OCI-LY1 (cell line): ENCODE measurements around the gene ATP6V0E1.

Experiments
- H2AFZ ChIP-seq: fragments of 200-600 bp; sonication (generic), shearing (Covaris generic); 2 replicates; pipeline ENCODE4 v1.6.0; 2014; ENCODE audit warnings: antibody characterized with exemption, mild to moderate bottlenecking, low read length
- H3F3A ChIP-seq: fragments of 200-600 bp; sonication (generic), shearing (Covaris generic); 2 replicates; pipeline ENCODE4 v1.6.0; 2014; ENCODE audit warnings: mild to moderate bottlenecking, antibody characterized with exemption, low read length, moderate library complexity; ENCODE audit not compliant: insufficient read depth
- H3K27ac ChIP-seq: fragments of 200-600 bp; sonication (generic); 2 replicates; pipeline ENCODE4 v1.5.1; 2014; ENCODE audit warnings: low read length, mixed run types, mild to moderate bottlenecking, low read depth; ENCODE audit not compliant: poor library complexity, severe bottlenecking
- H3K27me3 ChIP-seq: fragments of 200-600 bp; sonication (generic); 2 replicates; pipeline ENCODE4 v1.6.0; 2014; ENCODE audit warnings: antibody characterized with exemption, mild to moderate bottlenecking, low read length, moderate library complexity; ENCODE audit not compliant: insufficient read depth
- H3K36me3 ChIP-seq: fragments of 200-600 bp; sonication (generic); 2 replicates; pipeline ENCODE4 v1.6.1; 2014; ENCODE audit warnings: mild to moderate bottlenecking, antibody characterized with exemption, low read length, moderate library complexity, mixed read lengths; ENCODE audit not compliant: insufficient read depth
- H3K4me1 ChIP-seq: fragments of 200-600 bp; sonication (generic); 2 replicates; pipeline ENCODE4 v1.5.1; 2014; ENCODE audit warnings: mild to moderate bottlenecking, low read length, moderate library complexity; ENCODE audit not compliant: insufficient read depth, severe bottlenecking
- H3K4me2 ChIP-seq: fragments of 200-600 bp; sonication (generic), shearing (Covaris generic); 2 replicates; pipeline ENCODE4 v1.6.1; 2014; ENCODE audit warnings: low read length
- H3K4me3 ChIP-seq: fragments of 200-600 bp; sonication (generic); 2 replicates; pipeline ENCODE4 v1.5.1; 2014; ENCODE audit warnings: low read length, low read depth, mild to moderate bottlenecking, mixed read lengths; ENCODE audit not compliant: poor library complexity, severe bottlenecking
- H3K79me2 ChIP-seq: fragments of 200-600 bp; shearing (Covaris generic); 2 replicates; pipeline ENCODE4 v1.6.1; 2016; ENCODE audit warnings: mixed run types, low read length, mixed read lengths; ENCODE audit not compliant: insufficient read depth
- H3K9ac ChIP-seq: fragments of 200-600 bp; sonication (generic), shearing (Covaris generic); 2 replicates; pipeline ENCODE4 v1.6.1; 2014; ENCODE audit warnings: mild to moderate bottlenecking, low read length, mixed read lengths
- H3K9me2 ChIP-seq: fragments of 200-600 bp; sonication (generic), shearing (Covaris generic); 2 replicates; pipeline ENCODE4 v1.6.1; 2014; ENCODE audit warnings: low read depth, mild to moderate bottlenecking, low read length, mixed read lengths
- H3K9me3 ChIP-seq: fragments of 200-600 bp; shearing (Covaris generic); 2 replicates; pipeline ENCODE4 v1.6.1; 2014; ENCODE audit warnings: low read length, mixed read lengths
- H4K20me1 ChIP-seq: fragments of 200-600 bp; sonication (generic), shearing (Covaris generic); 2 replicates; pipeline ENCODE4 v1.6.0; 2016; ENCODE audit warnings: mild to moderate bottlenecking, low read length; ENCODE audit not compliant: insufficient read depth
- EZH2 ChIP-seq: fragments of 200-600 bp; sonication (generic), shearing (Covaris generic); IDR thresholded peaks from 2 replicates; pipeline ENCODE4 v1.8.0; 2017; ENCODE audit warnings: borderline replicate concordance, mixed run types, mild to moderate bottlenecking, antibody characterized with exemption, low read length, moderate library complexity, mixed read lengths
- TF ChIP-seq, protein P1 (sequence below): fragments of 200-600 bp; sonication (generic), shearing (Covaris generic); IDR thresholded peaks from 2 replicates; pipeline ENCODE4 v1.5.1; 2017; ENCODE audit warnings: mild to moderate bottlenecking, antibody characterized with exemption, low read length, moderate library complexity, mixed read lengths

The ATP6V0E1 gene

DNA sequence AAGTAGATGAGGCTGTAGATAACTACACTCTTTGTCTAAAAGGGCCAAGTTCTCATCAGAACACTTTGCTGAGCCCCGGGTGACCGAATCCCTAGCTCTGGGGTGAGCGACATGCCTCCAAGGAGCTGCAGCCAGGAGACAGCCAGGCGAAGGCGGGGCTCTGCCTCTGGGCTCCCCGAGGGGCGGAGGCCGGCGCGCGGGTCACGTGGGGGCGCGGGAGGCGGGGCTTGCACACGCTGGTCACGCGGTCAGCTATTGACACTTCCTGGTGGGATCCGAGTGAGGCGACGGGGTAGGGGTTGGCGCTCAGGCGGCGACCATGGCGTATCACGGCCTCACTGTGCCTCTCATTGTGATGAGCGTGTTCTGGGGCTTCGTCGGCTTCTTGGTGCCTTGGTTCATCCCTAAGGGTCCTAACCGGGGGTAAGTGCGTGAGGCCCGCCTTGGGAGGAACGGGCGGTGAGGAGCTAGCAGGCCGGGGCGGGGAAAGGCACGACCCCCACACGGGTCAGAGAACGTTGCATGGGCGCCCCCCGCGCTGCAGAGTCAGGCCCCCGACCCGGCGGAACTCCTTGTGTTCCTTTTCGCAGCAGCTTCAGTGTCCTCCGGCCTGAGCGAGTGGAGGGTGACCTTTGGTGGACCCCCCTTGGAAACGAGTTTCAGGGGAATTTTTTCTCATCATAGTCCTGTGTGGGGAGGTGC lies at the start of gene ATP6V0E1:
Gene ATP6V0E1, plus strand, starts transcription at position 230 of the 702 bp plus-strand sequence. Its CDS starts 90 bp downstream, at position 320.
- Histone ChIP-seq H3K9me2 (no peaks in the 10 kb centered on the region), H3K9ac (peak within 1 kb of the TSS; percentile 93), H3K4me1 (peaks cover 16% of the 10 kb centered on the region), H3K27ac (peak within 1 kb of the TSS; percentile 69), H4K20me1 (no peaks in the 10 kb centered on the region), H3K27me3 (no peaks in the 10 kb centered on the region), H3K79me2 (peaks cover 38% of the 10 kb centered on the region), H2AFZ (peak within 1 kb of the TSS; percentile 72; the same call in 1 of the 2 replicates), H3K4me2 (peak within 1 kb of the TSS; percentile 69), H3F3A (no peaks in the 10 kb centered on the region), H3K4me3 (peak within 1 kb of the TSS; percentile 97), H3K36me3 (peaks cover 31% of the 10 kb centered on the region), H3K9me3 (no peaks in the 10 kb centered on the region)
- no peak for TF ChIP-seq EZH2
- TF ChIP-seq, protein P1, sequence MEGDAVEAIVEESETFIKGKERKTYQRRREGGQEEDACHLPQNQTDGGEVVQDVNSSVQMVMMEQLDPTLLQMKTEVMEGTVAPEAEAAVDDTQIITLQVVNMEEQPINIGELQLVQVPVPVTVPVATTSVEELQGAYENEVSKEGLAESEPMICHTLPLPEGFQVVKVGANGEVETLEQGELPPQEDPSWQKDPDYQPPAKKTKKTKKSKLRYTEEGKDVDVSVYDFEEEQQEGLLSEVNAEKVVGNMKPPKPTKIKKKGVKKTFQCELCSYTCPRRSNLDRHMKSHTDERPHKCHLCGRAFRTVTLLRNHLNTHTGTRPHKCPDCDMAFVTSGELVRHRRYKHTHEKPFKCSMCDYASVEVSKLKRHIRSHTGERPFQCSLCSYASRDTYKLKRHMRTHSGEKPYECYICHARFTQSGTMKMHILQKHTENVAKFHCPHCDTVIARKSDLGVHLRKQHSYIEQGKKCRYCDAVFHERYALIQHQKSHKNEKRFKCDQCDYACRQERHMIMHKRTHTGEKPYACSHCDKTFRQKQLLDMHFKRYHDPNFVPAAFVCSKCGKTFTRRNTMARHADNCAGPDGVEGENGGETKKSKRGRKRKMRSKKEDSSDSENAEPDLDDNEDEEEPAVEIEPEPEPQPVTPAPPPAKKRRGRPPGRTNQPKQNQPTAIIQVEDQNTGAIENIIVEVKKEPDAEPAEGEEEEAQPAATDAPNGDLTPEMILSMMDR: no peak

DNA sequence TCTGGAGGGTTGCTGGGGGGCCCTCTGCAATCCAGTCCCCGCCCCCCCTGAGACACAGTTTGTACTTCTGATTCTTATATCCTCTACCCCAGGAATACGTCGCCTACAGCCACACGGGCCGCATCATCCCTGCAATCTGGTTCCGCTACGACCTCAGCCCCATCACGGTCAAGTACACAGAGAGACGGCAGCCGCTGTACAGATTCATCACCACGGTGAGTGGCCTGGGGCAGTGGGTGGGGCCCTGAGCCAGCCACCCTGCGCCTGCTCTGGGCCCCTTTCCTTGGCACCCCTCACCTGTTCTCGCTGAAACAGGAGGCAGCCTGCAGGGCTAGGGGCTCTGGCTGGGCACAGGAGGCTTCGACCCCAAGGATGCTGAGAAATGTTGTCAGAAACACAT lies 48.5 kb upstream of the ATP6V0E1 start:
- H3K4me2 ChIP-seq: no peak overlapping the region
- no peak for TF ChIP-seq EZH2
- TF ChIP-seq, protein P1: no peak
- H4K20me1 ChIP-seq: no peaks in the 10 kb centered on the region
- no peaks in the 10 kb centered on the region for H3K79me2 ChIP-seq
- no peak overlapping the region for H3K27ac ChIP-seq
- H3K9me2 ChIP-seq: no peaks in the 10 kb centered on the region
- H3K27me3 ChIP-seq: no peaks in the 10 kb centered on the region
- H3K9me3 ChIP-seq: no peaks in the 10 kb centered on the region
- no peak overlapping the region for H2AFZ ChIP-seq
- no peaks in the 10 kb centered on the region for H3K4me1 ChIP-seq
- H3K4me3 ChIP-seq: no peak overlapping the region
- no peaks in the 10 kb centered on the region for H3F3A ChIP-seq
- no peak overlapping the region for H3K9ac ChIP-seq
- H3K36me3 ChIP-seq: peaks cover 37% of the 10 kb centered on the region

DNA sequence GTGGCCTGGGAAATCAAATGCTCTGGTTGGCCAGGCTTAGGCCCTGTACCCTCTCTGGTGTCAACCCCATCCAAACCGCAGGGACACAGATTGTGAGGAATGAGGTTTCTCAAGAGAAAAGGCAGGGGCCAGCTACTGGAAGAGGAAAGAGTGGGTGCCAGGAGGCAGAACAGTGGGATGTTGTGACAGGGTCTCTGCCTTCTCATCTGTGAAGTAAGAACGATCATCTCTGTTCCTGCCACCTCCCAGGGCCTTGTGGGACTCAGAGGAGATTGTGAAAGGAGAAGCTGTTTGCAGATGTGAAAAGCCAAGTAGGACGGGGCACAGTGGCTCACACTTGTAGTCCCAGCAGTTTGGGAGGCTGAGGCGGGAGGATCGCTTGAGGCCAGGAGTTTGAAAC lies 47.2 kb upstream of the ATP6V0E1 start:
- Histone ChIP-seq H3F3A (no peaks in the 10 kb centered on the region), H4K20me1 (no peaks in the 10 kb centered on the region), H2AFZ (no peak overlapping the region), H3K27ac (no peak overlapping the region), H3K9ac (no peak overlapping the region), H3K36me3 (peaks cover 43% of the 10 kb centered on the region), H3K9me3 (no peaks in the 10 kb centered on the region), H3K4me1 (no peaks in the 10 kb centered on the region), H3K4me3 (no peak overlapping the region), H3K79me2 (no peaks in the 10 kb centered on the region), H3K4me2 (no peak overlapping the region), H3K27me3 (no peaks in the 10 kb centered on the region), H3K9me2 (no peaks in the 10 kb centered on the region)
- TF ChIP-seq, protein P1: no peak
- no peak for TF ChIP-seq EZH2
